ENCODE measurements around the gene TMEM178B. TPM values are rescaled to one million over a fixed set of nuclear protein-coding genes. Genes with fewer than 3 reads are reported as not detected.

The TMEM178B gene
- total and polyA plus RNA-seq, 10 of the 15 experiments (the other 5 are each of a cell fraction or from before 2014, with no cell fraction given), result 0.01 to 1.1 (median 0.04) TPM; not detected in 2

DNA sequence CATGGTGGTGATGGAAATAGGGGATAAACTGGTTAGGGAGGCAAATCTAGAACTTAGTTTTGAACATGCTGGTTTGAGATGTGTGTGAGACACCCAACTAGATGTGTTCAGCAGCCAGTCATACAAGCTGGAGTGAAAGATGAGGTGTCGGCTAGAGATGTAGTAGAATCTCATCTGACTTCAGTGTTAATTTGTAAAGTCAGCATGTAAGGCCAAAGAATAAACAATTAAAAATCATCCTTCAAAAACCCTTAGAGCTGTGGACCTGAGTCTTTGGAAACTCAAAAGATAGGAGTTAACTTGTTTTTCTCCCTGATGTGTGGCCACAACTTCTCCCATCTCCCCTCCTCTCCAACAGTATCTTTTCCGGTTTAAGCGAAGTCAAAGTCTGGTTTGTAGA is 454.5 kb downstream of the TMEM178B start:
- ChIA-PET RAD21 (ENCODE audit: unreplicated experiment) (no interaction called here), POLR2A (no interaction called here), SMC1A (ENCODE audit: uncharacterized antibody, unreplicated experiment) (interaction anchor here (1.8 kb wide), 1 partner anchor 120 kb away, joined by 5 read pairs; no protein-coding TSS in a partner anchor), CTCF (interaction anchor here (0.7 to 1.3 kb wide), 3 partner anchors 21 to 161 kb away, joined by 3 read pairs; no protein-coding TSS in a partner anchor)
- WGBS (ENCODE audit: insufficient coverage, insufficient replicate concordance, low lambda C conversion rate, missing lambda C conversion rate), result 94% methylated on average over 3 of the region's 3 CpGs
- no peak overlapping the region for H2AFZ ChIP-seq (ENCODE audit: control insufficient read depth, low read depth, low read length)
- intact Hi-C loops (cut with micrococcal nuclease; ENCODE audit: unreplicated experiment) (no loop called here), in situ Hi-C loops (cut with MboI) (loop anchor here (25.0 kb wide), 1 partner anchor 716 kb away; no protein-coding TSS in a partner anchor)
- H3K79me2 ChIP-seq (ENCODE audit: control insufficient read depth, insufficient read depth, low read length), result no peaks in the 10 kb centered on the region
- no peaks in the 10 kb centered on the region for H4K20me1 ChIP-seq (ENCODE audit: control insufficient read depth, insufficient read depth)
- H3K36me3 ChIP-seq (ENCODE audit: control insufficient read depth in 2 of 2, insufficient read depth in 2 of 2, low read length in 1 of 2), result no peaks in the 10 kb centered on the region
- no peaks in the 10 kb centered on the region for H3K4me1 ChIP-seq (ENCODE audit: control insufficient read depth, insufficient read depth, low read length)
- H3K4me2 ChIP-seq (ENCODE audit: control insufficient read depth, insufficient read depth), result no peak overlapping the region
- TF ChIP-seq, protein P1, sequence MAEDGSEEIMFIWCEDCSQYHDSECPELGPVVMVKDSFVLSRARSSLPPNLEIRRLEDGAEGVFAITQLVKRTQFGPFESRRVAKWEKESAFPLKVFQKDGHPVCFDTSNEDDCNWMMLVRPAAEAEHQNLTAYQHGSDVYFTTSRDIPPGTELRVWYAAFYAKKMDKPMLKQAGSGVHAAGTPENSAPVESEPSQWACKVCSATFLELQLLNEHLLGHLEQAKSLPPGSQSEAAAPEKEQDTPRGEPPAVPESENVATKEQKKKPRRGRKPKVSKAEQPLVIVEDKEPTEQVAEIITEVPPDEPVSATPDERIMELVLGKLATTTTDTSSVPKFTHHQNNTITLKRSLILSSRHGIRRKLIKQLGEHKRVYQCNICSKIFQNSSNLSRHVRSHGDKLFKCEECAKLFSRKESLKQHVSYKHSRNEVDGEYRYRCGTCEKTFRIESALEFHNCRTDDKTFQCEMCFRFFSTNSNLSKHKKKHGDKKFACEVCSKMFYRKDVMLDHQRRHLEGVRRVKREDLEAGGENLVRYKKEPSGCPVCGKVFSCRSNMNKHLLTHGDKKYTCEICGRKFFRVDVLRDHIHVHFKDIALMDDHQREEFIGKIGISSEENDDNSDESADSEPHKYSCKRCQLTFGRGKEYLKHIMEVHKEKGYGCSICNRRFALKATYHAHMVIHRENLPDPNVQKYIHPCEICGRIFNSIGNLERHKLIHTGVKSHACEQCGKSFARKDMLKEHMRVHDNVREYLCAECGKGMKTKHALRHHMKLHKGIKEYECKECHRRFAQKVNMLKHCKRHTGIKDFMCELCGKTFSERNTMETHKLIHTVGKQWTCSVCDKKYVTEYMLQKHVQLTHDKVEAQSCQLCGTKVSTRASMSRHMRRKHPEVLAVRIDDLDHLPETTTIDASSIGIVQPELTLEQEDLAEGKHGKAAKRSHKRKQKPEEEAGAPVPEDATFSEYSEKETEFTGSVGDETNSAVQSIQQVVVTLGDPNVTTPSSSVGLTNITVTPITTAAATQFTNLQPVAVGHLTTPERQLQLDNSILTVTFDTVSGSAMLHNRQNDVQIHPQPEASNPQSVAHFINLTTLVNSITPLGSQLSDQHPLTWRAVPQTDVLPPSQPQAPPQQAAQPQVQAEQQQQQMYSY (CRISPR knock-in tag; IDR thresholded peaks at IDR 0.05), result no peak
- TF ChIP-seq NFYB (IDR thresholded peaks at IDR 0.05; ENCODE audit: insufficient read depth, low read depth, low read length) (no peak), PKNOX1 (IDR thresholded peaks at IDR 0.05) (no peak), CBX5 (IDR thresholded peaks at IDR 0.05; ENCODE audit: low read depth) (no peak), MXI1 (IDR thresholded peaks at IDR 0.05; ENCODE audit: low read depth, low read length) (no peak)
- no TSS peak for BruUV-seq (replicated peaks)
- no peak overlapping the region for H3K9ac ChIP-seq (ENCODE audit: control insufficient read depth, insufficient read depth, low read length)
- DNase-seq (ENCODE audit: low read depth, low spot score) (no peak), ATAC-seq (no peak), FAIRE-seq (no peak)
- H3K27ac ChIP-seq (ENCODE audit: control insufficient read depth, insufficient read depth), result no peak overlapping the region
- no peak overlapping the region for H3K4me3 ChIP-seq
- no peaks in the 10 kb centered on the region for H3K9me3 ChIP-seq (replicated peaks; ENCODE audit: control insufficient read depth, insufficient read depth, low read length)
- no peaks in the 10 kb centered on the region; a peak in 1 of 4 replicates for H3K27me3 ChIP-seq (replicated peaks in 1 of 2; ENCODE audit: control insufficient read depth in 2 of 2, insufficient read depth in 2 of 2, low read length in 1 of 2)

Small RNAs within 50 kb of the gene (small RNA-seq; reads per million reads assigned to genes)
- gene AC006362.1 (not detected), gene RNU4-74P (not detected)

Other genes starting within 250 kb of the TMEM178B start
- gene BRAF, start 149.1 kb upstream of the TMEM178B start, total RNA-seq (2014; rRNA removed), result 10.8 and 11.8 TPM in 2 replicates
- gene BRAF, start 149.1 kb upstream of the TMEM178B start, total RNA-seq (2014; rRNA removed; fragmentation: Illumina TruSeq; extraction: Trizol), result 20.7 TPM in 2 replicates
- gene BRAF, start 149.1 kb upstream of the TMEM178B start, total RNA-seq (2021), result 20.2 and 22.1 TPM in 2 replicates
- gene BRAF, start 149.1 kb upstream of the TMEM178B start, polyA plus RNA-seq (2011; rRNA removed), result 31.0 and 37.2 TPM in 2 replicates
- 12.6 and 12.8 TPM in 2 replicates for gene BRAF, start 149.1 kb upstream of the TMEM178B start, polyA plus RNA-seq (2014; fragmentation: Illumina TruSeq; extraction: Trizol)
- 1 to 10 TPM; 2.6 to 4.0 TPM for gene BRAF, start 149.1 kb upstream of the TMEM178B start, polyA plus RNA-seq (2014; fragmentation: Nextera tagmentation; extraction: Ambion mirVana)
- 6.8 and 10.2 TPM in 2 replicates for gene BRAF, start 149.1 kb upstream of the TMEM178B start, polyA plus RNA-seq (2014; rRNA removed)
- gene BRAF, start 149.1 kb upstream of the TMEM178B start, polyA plus RNA-seq (2016; fragmentation: Nextera tagmentation; extraction: Ambion mirVana), result 10 to 100 TPM in 1 of 2 experiments, 1 to 10 TPM in 1; 7.9 to 10.4 TPM
- 48.4 and 70.9 TPM in 2 replicates for gene MRPS33, start 59.1 kb upstream of the TMEM178B start, total RNA-seq (2014; rRNA removed)
- 107 and 114 TPM in 2 replicates for gene MRPS33, start 59.1 kb upstream of the TMEM178B start, total RNA-seq (2014; rRNA removed; fragmentation: Illumina TruSeq; extraction: Trizol)
- 87.8 and 92.0 TPM in 2 replicates for gene MRPS33, start 59.1 kb upstream of the TMEM178B start, total RNA-seq (2021)
- 126 and 177 TPM in 2 replicates for gene MRPS33, start 59.1 kb upstream of the TMEM178B start, polyA plus RNA-seq (2011; rRNA removed)
- gene MRPS33, start 59.1 kb upstream of the TMEM178B start, polyA plus RNA-seq (2014; fragmentation: Illumina TruSeq; extraction: Trizol), result 121 and 154 TPM in 2 replicates
- 100 to 1,000 TPM; 336 to 372 TPM for gene MRPS33, start 59.1 kb upstream of the TMEM178B start, polyA plus RNA-seq (2014; fragmentation: Nextera tagmentation; extraction: Ambion mirVana)
- 71.3 and 81.1 TPM in 2 replicates for gene MRPS33, start 59.1 kb upstream of the TMEM178B start, polyA plus RNA-seq (2014; rRNA removed)
- 100 to 1,000 TPM; 151 to 170 TPM for gene MRPS33, start 59.1 kb upstream of the TMEM178B start, polyA plus RNA-seq (2016; fragmentation: Nextera tagmentation; extraction: Ambion mirVana)

Measured in GM12878 (cell line).